AG04450 (cell line): ENCODE results near the gene THPO. TPM values are rescaled to one million over a fixed set of nuclear protein-coding genes. Genes with fewer than 3 reads are reported as not detected.

Experiments used
- CTCF ChIA-PET: fragments of 300-600, 350-600 bp; formaldehyde crosslinking; extraction: SDS; loops from one replicate; lab custom pipeline; 2022; ENCODE audit warnings: antibody characterized with exemption, inconsistent platforms; lab: Charles Lee
- POLR2A ChIA-PET: fragments of 350-600 bp; formaldehyde crosslinking; extraction: SDS; loops from one replicate; lab custom pipeline; 2021; ENCODE audit warnings: antibody characterized with exemption, inconsistent platforms; lab: Yijun Ruan, JAX
- DNase-seq: peaks from one replicate; pipeline ENCODE4 v3.0.0-alpha.2; 2011; ENCODE audit warnings: low read depth, low spot score
- H3K27ac ChIP-seq: one replicate; pipeline ENCODE4 v1.5.1; 2012; ENCODE audit warnings: low read depth, low read length, control low read depth
- H3K27me3 ChIP-seq: one replicate; pipeline ENCODE4 v1.6.0; 2012; ENCODE audit warnings: low read length; ENCODE audit not compliant: control insufficient read depth, insufficient read depth
- H3K4me3 ChIP-seq: 2 replicates; pipeline ENCODE4 v1.5.1; 2011; ENCODE audit warnings: mild to moderate bottlenecking, low read depth, low read length, control low read depth
- H3K9me3 ChIP-seq: 2 replicates; pipeline ENCODE4 v1.5.1; 2012; ENCODE audit warnings: low read length; ENCODE audit not compliant: control insufficient read depth, insufficient read depth
- CTCF ChIP-seq: IDR thresholded peaks from 2 replicates; pipeline ENCODE4 v1.5.1; 2011; ENCODE audit warnings: low read depth, low read length, control low read depth, inconsistent platforms
- polyA plus RNA-seq: library from polyadenylated mRNA; depleted of rRNA; stranded (reverse); fragments of >200 nt; gene quantifications from 2 replicates; pipeline ENCODE4 v1.2.3, GENCODE V29; 2011

THPO gene
- polyA plus RNA-seq, 1 experiment: not detected

DNA sequence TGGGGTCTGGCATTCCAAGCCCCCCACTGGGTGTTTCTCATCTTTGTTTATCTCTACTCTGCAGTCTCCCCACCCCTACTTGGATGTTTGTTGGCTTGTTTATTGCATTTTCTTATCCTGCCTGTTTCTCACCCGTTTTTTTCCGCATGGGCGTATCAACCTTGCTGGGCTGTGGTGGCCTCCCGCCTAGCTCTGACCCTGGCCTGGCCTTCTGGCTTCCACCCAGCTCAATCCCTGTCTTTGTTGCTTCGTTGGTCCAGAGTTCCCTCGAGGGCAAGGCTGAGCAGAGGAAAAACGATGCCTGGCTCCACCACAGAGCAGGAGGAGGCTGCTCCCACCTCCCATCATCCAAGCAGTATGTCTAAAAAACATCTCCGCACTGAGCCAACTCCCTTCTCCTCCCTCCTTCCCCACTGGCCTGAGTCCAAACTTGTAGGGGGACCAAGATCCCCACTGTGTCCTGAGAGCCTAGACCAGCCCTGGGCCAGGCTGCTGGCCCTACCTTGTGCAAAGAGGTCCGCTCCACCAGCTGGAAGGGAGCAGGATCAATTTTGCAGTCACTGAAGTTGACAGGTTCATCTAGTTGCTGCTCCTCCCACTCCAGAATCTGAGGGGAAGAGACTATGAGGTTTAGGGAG is 26.4 kb downstream of the THPO start:
- no peak for DNase-seq
- Histone ChIP-seq H3K27me3 (no peaks in the 10 kb centered on the region), H3K4me3 (no peak overlapping the region), H3K9me3 (no peaks in the 10 kb centered on the region), H3K27ac (no peak overlapping the region)
- no peak for TF ChIP-seq CTCF
- POLR2A ChIA-PET: interaction anchor here (0.6 kb wide), 1 partner anchor 11 kb away, joined by 3 read pairs; no protein-coding TSS in a partner anchor
- CTCF ChIA-PET: interaction anchor here (0.5 to 0.6 kb wide), 2 partner anchors 14 to 1223 kb away, joined by 3 to 9 read pairs; no protein-coding TSS in a partner anchor

DNA sequence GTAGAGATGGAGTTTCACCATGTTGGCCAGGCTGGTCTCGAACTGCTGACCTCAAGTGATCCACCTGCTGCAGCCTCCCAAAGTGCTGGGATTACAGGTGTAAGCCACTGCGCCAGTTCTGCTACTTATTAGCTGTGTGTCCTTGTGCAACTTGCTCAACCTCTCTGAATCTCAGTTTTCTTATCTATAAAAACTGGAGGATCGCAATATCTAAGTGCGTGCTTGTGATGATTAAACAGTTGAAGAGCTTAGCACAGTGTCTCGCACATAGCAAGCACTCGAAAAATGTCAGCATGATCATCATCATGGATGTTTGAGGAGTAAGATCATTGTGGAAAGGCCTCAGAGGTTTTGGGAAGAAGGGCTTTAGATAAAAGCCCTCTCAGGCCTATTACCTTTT is 27.4 kb downstream of the THPO start:
- ChIA-PET CTCF (no interaction called here), POLR2A (no interaction called here)
- TF ChIP-seq CTCF: no peak
- H3K27me3 ChIP-seq: no peaks in the 10 kb centered on the region
- no peaks in the 10 kb centered on the region for H3K9me3 ChIP-seq
- H3K4me3 ChIP-seq: no peak overlapping the region
- H3K27ac ChIP-seq: no peak overlapping the region
- no peak for DNase-seq

GRCh38 chr3:184349563-184350470 is 28.2 kb downstream of the THPO start:
- Histone ChIP-seq H3K27me3 (no peaks in the 10 kb centered on the region), H3K27ac (no peak overlapping the region), H3K4me3 (no peak overlapping the region), H3K9me3 (no peaks in the 10 kb centered on the region)
- DNase-seq: no peak
- POLR2A ChIA-PET: no interaction called here
- CTCF ChIA-PET: no interaction called here
- TF ChIP-seq CTCF: no peak

DNA sequence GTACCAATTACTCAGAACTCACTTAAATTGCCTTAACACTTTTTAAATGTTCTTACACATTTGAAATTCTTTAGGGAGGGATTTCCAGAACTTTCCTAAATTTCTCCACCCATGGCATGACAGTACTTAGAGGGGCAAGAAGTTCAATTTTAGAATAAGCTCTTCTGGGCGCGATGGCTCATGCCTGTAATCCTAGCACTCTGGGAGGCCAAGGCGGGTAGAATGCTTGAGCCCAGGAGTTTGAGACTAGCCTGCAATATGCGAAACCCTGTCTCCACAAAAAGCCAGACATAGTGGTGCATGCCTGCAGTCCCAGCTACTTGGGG is 30.0 kb downstream of the THPO start:
- ChIA-PET POLR2A (interaction anchor here (0.6 to 0.8 kb wide), 4 partner anchors 9 to 456 kb away, joined by 3 to 5 read pairs (median 4); partner anchors contain the start of gene FAM131A), CTCF (interaction anchor here (1.1 kb wide), 1 partner anchor 24 kb away, joined by 5 read pairs; no protein-coding TSS in a partner anchor)
- Histone ChIP-seq H3K4me3 (no peak overlapping the region), H3K9me3 (no peaks in the 10 kb centered on the region), H3K27me3 (no peaks in the 10 kb centered on the region), H3K27ac (no peak overlapping the region)
- no peak for DNase-seq
- TF ChIP-seq CTCF: no peak
